Measurements from ENCODE around the gene POGZ. TPM values are rescaled to one million over a fixed set of nuclear protein-coding genes. Genes with fewer than 3 reads are reported as not detected.

POGZ gene
- total RNA-seq, 1 donor from 2014 or later, result 165 TPM

DNA sequence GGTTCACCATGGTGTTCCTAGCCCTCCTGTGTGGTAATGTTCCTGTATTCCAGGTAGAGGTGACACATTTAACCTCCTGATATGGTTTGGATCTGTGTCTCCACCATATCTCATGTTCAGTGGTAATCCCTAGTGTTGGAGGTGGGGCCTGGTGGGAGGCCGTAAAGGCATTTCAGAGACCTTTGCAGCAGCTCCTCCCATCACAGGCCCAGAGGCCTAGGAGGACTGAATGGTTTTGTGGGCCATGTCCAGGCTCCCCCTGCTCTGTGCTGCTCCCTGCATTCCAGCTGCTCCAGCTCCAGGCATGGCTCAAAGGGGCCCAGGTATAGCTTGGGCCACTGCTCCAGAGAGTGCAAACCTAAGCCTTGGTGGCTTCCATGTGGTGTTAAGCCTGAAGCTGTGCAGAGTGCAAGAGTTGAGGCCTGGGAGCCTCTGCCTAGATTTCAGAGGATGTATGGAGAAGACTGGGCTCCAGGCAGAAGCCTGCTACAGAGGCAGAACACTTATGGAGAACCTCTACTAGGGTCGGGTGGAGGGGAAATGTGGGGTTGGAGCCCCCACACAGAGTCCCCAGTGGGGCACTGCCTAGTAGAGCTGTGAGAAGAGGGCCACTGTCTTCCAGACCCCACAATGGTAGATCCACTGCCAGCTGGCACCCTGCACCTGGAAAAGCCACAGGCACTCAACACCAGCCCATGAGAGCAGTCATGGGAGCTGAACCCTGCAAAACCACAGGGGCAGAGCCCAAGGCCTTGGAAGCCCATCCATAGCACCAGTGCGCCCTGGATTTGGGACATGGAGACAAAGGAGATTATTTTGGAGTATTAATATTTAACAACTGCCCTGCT is 96.8 kb downstream of the POGZ start:
- intact Hi-C loops (cut with DNase I), result no loop called here
- ATAC-seq (no peak), DNase-seq (ENCODE audit: low spot score) (no peak)

DNA sequence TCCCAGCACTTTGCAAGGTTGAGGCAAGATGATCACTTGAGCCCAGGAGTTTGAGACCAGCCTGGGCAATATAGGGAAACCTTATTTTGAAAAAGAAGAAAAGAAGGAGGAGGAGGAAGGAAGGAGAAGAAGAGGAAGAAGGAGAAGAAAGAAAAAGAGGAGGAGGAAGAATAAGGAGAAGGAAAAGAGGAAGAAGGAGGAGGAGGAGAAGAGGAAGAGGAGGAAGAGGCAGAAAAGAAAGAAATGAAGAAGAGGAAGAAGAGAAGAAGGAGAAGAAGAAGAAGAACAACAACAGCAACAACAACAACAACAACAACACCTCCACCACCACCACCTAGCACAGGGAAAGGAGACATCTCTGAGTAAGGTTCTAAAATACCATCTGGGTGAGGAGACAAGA is 97.4 kb downstream of the POGZ start:
- no peak for ATAC-seq
- DNase-seq (ENCODE audit: low spot score), result no peak
- intact Hi-C loops (cut with DNase I), result no loop called here

DNA sequence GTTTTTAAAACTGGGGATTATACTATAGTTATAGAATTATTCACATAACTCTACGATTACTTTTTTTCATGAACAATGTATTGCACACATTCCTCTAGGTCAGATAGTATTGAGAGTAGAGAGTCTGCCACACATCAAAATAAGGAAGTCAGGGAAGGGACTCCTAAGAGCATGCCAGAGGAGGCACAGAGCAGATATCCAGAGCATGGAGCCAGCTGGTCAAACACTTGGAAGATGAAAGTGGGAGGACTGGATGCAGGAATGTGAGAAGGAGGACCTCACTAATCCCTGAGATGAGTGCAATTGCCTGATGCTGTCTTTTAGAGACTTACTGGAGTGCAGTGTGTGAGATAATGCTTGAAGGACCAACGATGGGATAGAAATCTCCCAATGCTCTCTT is 102.6 kb downstream of the POGZ start:
- no peak for DNase-seq (ENCODE audit: low spot score)
- intact Hi-C loops (cut with DNase I), result no loop called here
- ATAC-seq, result no peak

Other genes with a start within 250 kb of the POGZ start
- gene PSMD4, start 204.8 kb downstream of the POGZ start, total RNA-seq, result 119 TPM
- 18.8 TPM for gene ZNF687, start 177.2 kb downstream of the POGZ start, total RNA-seq
- 71.4 TPM for gene PI4KB, start 132.1 kb downstream of the POGZ start, total RNA-seq
- gene RFX5, start 112.2 kb downstream of the POGZ start, total RNA-seq, result 30.9 TPM
- gene SELENBP1, start 86.8 kb downstream of the POGZ start, total RNA-seq, result 71.9 TPM
- gene PSMB4, start 59.9 kb downstream of the POGZ start, total RNA-seq, result 160 TPM
- 2.0 TPM for gene CGN, start 51.9 kb upstream of the POGZ start, total RNA-seq
- gene TUFT1, start 80.8 kb upstream of the POGZ start, total RNA-seq, result 3.2 TPM
- gene SNX27, start 152.6 kb upstream of the POGZ start, total RNA-seq, result 60.4 TPM